NCI-H1092 treated with DMSO at 0.1 percent for 48 hours (cell line): ENCODE measurements around the gene ZNF844.
"Not testable (repeated sequence)": the region's sequence is repeated elsewhere in the genome, so short reads cannot be mapped to it uniquely, and the experiment has no call there.

Source experiments
- DNase-seq: peaks from one replicate; lab custom pipeline; 2025; lab: John Stamatoyannopoulos, UW

The ZNF844 gene

GRCh38 chr19:12064590-12065538 lies at the start of gene ZNF844:
Gene ZNF844, plus strand, starts transcription at chr19:12064731. Its CDS starts 143 bp downstream, at chr19:12064874.
- DNase-seq, result peak; percentile 81

DNA sequence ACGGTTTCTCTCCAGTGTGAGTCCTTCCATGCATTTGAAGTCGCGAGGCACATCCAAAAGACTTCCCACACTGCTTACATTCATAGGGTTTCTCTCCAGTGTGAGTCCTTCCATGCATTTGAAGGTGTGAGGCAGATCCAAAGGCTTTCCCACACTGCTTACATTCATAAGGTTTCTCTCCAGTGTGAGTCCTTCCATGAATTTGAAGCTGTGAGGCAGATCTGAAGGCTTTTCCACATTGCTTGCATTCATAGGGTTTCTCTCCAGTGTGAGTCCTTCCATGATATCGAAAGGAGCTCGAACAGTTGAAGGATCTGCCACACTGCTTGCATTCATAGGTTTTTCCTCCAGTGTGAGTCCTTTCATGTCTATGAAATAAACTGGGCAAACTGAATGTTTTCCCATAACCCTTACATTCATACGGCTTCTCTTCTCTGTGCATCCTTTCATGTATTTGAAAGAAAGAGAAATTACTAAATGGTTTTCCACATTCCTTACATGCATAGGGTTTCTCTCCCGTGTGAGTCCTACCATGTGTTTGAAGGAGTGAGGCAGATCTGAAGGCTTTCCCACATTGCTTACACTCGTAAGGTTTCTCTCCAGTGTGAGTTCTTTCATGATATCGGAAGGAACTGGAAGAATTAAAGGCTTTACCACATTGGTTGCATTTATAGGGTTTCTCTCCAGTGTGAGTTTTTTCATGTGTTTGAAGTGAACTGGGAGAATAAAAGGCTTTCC lies 49.3 kb upstream of the ZNF844 start:
- no peak for DNase-seq

GRCh38 chr19:12015753-12016116 lies 48.8 kb upstream of the ZNF844 start:
- no peak for DNase-seq

DNA sequence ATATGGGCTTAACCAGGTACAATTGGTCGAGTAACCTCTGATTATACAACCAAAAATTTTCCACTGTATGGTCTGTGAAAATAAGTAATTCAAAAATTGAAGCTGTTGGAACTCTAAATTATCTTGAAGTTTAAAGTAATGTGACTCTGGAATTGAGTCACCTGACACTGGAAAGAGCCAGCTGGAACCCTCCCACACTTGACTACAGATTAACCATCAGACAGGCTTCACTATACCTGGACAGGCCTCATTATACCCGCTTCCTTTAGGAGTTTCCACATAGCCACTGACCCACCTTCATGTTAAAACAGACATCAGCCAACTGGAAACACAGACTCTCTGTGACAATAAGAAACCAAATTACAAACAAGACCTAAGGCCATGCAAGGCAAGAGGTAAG lies 30.3 kb upstream of the ZNF844 start:
- DNase-seq, result no peak

DNA sequence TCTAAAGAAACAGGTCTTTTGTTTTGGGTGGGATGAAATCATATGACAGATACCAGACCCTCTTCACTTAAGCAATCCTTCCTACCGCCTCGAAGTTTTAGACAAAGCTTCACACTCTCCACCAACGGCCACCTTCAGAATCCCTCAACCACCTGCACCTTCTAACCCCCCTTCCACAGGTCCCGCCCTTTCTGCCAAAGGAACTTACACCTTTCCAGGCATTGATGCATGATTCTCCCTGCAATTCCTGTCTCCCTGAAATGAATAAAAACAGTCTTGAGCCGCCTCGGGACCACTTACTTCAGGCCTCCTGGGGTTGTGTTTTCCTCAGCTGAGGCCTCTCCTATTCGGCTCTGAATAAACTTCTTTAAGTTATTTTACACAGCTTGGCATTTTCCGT lies 29.9 kb upstream of the ZNF844 start:
- DNase-seq, result no peak

- DNase-seq, result peak; percentile 92
Measured at GRCh38 chr19:12035220-12036172, 29.0 kb upstream of the ZNF844 start, which contains the start of gene ZNF433. Gene ZNF433, minus strand, starts transcription at chr19:12035679. Its CDS starts 140 bp downstream, at chr19:12035539.

GRCh38 chr19:12042893-12043292 lies 21.6 kb upstream of the ZNF844 start:
- no peak for DNase-seq

- DNase-seq, result no peak
Measured at GRCh38 chr19:12043752-12044422, 20.6 kb upstream of the ZNF844 start.

- no peak for DNase-seq
Measured at GRCh38 chr19:12047868-12048267, 16.7 kb upstream of the ZNF844 start.

DNA sequence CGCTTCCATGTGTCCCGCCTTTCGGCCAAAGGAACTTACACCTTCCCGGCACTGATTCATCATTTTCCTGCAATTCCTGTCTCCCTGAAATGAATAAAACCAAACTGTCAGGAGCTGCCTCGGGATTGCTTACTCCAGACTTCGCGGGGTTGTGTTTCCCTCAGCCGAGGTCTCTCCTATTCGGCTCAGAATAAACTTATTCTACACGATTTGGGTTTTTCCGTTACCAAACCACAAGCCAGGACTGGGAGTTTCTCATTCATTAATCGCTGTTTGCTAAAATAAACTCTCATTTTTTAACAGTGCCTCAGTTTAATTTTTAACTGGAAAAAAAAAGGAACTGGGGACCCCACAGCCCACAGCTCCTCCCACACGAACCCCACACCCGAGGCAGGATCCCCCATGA lies 12.4 kb upstream of the ZNF844 start:
- DNase-seq, result peak; percentile 1

GRCh38 chr19:12052497-12053169 lies 11.9 kb upstream of the ZNF844 start, which contains the start of gene ZNF878:
Gene ZNF878, minus strand, starts transcription at chr19:12052961. Its CDS starts 160 bp downstream, at chr19:12052801.
- DNase-seq, result peak; percentile 92

DNA sequence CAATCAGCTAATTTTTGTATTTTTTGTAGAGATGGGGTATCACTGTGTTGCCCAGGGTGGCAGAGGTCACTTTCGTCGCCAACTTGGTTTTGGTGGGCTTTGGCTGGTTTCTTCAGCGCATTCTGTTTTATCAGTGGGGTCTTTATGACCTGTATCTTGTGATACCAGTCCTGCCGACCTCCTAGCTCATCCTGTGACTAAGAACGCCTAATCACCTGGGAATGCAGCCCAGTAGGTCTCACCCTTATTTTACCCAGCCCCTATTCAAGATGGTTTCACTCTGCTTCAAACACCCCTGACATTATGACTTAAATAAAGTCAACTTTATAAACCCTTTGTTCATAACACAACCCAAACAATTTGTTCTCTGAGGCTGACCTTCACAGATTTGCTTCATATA lies 8.7 kb upstream of the ZNF844 start:
- DNase-seq, result no peak

GRCh38 chr19:12075538-12076139 lies 11.1 kb downstream of the ZNF844 start:
- no peak for DNase-seq

GRCh38 chr19:12076331-12076730 lies 11.8 kb downstream of the ZNF844 start:
- DNase-seq, result not testable (repeated sequence)

- no peak for DNase-seq
Measured at GRCh38 chr19:12077375-12077774, 12.8 kb downstream of the ZNF844 start.

GRCh38 chr19:12083336-12083735 lies 18.8 kb downstream of the ZNF844 start:
- DNase-seq, result not testable (repeated sequence)

DNA sequence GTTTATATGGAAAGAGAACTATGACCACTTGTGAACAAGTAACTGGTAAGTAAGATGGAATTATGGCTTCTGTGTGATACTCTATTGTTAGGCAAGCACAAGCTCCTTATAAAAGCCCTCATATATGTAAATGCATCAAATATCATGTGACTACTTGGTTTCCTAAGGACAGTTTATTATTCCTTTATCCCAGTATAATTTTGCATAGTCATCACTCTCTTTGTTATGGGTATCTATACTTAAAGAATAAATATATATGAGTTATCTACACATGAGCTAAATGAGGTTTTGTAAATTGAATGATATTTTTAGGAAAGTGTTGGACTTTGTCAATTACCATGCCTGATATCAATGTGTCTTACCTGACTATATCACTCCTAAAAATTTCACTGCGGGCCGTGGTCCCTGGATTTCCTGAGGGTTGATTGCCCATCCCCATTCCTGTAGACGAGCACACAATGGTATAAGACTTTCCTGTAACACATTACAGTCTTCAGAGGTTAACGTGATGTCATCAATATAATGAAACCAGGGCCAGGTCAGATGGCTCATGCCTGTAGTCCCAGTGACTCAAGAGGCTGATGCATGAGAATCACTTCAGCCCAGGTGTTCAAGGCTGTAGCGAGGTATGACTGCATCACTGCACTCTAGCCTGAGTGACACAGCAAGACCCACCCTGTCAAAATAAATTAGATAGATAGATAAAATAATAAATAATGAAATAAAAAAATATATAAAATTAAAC lies 20.7 kb downstream of the ZNF844 start:
- no peak for DNase-seq

DNA sequence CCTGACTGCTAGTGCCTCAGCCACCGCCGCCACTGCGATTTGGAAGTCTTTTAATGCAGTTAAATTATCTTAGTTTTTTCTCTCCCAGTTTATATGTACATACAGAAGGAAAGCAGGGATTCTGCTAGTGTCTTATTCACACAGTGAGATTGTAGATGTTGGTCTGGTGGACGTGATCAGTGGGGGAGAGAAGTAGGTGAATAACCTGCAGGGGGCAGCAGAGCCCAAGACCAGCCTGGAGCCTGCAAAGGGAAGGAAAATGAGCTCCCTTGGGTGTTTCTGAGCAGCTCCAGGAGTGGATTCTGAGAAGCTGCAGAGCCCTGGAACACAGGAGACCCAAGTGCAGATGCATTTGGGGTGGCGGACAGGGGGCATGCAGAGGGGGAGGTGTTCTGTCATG lies 26.3 kb downstream of the ZNF844 start:
- peak; percentile 37 for DNase-seq
